ENCODE measurements around the gene WHAMM.
"Not testable (repeated sequence)": the region's sequence is repeated elsewhere in the genome, so short reads cannot be mapped to it uniquely, and the experiment has no call there.

WHAMM gene

DNA sequence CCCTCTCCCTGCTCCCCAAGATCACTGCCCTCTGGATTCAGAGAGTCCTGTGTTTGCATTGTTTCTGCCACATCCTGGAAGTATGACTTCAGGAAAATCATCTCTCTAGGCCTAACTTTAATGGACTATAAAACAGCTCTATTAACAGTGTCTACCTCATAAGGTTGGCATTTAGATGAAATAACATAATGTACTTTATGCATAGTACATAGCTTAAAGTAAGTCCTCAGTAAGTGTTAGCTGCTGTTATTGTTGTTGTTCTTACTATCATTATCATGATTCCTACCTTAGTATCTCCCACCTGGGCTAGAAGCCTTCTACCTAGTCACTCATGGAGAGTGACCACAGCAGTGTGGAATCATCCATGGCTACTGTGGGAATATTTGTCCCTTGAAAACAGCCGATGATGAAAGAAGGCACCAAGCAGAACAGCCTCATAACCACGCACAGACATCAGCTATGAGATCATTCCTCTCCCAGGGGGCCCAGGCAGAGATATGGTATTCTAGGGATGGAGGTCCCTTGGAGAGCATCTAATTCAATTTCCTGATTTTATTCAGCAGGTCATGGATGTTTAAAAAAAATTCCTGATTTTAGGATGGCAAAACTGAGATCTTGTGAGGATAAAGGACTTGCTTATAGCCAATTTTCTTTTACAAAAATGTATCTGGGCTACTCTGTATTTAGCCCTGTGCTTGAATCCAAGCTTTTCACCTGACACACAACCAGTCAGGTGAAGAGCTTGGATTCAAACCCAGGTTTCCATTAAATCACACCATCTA is 5.4 kb upstream of the WHAMM start:
- no peak for DNase-seq

DNA sequence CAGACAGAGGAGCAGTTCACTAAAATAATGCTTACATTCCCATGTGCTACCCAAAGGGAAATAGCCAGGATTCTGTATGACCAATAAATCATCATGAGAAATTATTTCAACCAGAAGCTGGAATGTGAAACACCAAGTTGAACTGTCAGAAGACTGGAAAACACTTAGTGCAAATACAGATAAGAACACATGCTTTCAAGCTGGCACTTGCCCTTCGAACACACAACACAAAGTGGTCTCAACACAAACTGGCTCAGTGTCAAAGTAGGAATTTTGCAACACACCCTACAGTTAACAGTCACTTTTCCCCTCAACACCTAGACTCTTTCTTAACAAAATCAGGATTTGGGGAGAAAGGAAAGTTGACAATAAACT is 4.9 kb upstream of the WHAMM start:
- DNase-seq = no peak

DNA sequence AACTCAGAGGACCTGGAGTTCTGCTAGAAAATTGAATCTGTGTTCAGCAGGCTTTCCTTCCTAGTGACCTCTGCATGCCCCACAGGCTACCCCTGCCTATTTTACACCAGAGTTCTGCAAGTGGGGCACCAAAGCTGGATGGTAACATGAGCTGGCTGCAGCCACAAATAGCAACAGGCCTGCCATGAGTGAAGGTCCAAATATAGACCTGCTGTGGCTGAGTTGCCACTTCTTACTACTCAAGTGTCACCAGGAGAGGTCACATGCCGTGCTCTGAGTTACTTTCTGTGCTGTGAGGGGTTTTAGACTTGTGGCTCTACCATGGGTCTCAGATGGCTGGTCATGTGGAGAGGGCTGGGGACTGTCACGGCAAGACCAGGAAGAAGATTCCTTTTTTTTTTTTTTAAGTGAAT is 3.4 kb upstream of the WHAMM start, which contains the start of gene FSD2:
Gene FSD2 (minus strand): TSS at position 76 of the 413 bp plus-strand sequence. CDS start 18,679 bp downstream, outside the sequence.
- DNase-seq = peak; percentile 28

DNA sequence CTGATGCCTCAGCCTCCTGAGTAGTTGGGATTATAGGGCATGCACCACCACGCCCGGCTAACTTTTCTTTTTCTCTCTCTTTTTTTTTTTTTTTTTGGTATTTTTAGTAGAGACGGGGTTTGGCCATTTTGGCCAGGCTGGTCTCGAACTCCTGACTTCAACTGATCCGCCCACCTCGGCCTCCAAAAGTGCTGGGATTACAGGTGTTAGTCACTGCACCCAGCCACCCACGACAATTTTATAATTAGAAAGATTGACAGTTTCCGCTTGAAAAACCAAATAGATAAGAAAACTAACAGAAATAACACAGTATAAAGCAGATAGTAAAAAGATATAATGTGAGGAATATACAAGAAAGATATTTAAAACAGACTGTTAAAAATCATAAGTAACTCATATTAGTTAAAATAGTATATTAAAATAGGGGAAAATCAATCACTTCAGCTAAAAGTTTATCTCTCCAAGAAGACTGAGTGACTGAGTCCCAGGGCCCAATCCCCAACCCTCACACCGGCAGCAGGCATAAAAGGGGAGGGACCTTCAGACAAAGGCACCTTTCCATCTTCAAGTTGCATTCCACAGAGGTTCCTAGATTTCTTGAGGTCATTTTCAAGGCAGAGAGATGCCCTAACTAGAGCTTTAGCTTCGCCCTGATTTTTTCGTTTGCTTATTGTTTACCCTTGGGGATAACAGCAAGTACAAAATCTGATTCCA is 1.4 kb upstream of the WHAMM start:
- no peak for DNase-seq

DNA sequence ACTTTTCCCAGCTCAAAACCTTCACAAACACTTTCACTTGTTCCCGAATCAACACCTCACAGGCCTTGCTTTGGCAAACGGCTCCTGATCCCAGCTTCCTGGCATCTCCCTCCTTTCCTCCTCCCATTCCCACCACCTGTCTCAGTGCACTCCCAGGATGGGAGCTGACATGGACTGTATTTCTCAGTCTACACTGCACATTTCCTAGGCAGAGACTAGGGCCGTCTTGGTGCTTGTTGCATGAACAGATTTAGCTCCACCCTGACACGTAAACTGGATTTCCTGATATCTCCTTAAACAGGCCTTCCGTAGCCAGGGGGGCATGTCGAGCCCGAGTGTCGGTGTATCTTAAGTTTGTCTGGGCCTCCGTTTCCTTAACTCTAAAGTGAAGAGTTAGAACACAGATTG is 790 bp upstream of the WHAMM start:
- DNase-seq = no peak

DNA sequence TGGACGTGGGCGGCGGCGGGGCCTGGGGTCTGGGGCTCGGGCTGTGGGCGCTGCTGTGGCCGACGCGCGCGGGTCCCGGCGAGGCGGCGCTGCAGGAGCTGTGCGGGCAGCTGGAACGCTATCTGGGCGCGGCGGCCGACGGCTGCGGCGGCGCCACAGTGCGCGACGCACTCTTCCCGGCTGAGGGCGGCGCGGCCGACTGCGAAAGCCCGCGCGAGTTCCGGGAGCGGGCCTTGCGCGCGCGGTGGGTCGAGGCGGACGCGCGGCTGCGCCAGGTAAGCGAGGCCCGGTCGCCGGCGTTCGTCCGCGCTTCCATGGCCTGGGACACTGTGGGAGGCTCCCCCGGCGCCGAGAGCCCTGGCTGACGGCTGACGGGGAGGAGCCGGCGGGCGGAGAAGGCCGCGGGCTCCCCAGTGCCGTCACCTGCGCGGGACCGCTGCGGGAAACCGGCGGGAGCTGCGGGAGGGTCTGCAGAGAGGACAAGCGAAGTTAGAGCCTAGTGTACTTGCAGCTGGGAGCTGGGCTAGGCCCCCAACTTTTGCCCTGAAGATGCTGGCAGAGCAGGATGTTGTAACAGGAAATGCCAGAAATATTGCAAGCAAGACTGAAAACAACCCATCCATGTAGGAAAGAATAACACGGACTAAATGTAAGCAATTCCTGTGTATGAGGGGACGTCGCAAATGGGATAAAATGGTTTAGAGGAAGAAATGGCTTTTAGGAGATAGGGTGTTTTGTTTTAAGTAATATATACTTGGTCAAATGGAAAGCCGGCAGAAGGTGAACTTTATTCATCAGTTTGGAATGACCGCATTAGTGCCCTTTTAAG is 847 bp downstream of the WHAMM start:
- DNase-seq = no peak

DNA sequence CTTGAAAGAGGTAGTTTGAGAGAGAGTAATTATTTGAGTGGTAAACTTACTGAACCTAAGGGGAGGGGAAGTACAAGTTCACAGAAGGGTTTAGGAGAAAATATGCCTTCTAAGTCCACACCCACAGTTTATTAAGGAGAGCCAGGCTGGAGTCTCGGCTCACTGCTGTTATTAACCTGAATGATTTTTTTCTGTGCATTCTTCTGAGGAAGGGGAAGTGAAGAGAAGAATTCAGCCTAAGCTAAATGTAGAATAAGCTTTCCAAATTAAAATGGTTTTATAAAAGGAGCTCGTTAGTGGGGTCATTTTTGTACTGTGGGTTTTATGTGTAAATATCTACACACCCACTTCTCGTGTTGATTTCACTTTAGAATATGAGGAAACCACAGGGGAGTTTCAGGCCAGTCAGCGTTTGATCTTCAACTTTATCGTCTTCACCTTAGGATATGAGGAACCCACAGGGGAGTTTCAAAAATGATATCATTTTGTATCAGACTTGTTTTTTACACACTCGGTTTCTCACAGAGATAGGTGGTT is 1.5 kb downstream of the WHAMM start:
- no peak for DNase-seq

DNA sequence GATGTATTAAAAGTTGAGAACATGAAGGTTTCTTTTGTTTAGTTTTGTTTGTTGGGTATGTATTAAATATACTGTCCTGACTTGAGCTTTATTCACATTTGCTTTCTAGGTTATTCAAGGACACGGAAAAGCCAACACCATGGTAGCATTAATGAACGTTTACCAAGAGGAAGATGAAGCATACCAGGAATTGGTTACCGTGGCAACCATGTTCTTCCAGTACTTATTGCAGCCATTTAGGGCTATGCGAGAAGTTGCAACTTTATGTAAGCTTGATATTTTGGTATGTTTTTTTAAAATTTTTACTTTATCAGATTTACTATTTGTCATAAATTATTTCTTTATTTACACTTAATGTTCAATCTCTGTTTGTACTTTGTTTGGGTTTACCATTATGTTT is 3.6 kb downstream of the WHAMM start:
- DNase-seq = no peak

DNA sequence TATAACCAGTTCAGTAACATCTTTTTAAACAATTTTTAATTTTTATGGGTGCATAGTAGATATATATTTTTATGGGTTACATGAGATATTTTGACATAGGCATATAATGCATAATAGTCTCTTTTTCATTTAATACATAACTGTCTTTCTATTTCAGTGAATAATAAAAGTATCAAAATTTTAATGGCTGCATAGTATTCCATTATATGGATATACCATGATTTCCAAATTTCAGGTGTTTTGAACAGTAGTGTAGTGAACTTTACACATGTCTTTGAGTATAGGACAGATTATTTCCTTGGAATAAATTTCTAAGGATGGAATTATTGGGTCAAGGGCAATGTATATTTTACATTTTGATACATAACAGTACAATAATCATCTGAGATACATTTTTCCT is 10.7 kb downstream of the WHAMM start:
- no peak for DNase-seq

DNA sequence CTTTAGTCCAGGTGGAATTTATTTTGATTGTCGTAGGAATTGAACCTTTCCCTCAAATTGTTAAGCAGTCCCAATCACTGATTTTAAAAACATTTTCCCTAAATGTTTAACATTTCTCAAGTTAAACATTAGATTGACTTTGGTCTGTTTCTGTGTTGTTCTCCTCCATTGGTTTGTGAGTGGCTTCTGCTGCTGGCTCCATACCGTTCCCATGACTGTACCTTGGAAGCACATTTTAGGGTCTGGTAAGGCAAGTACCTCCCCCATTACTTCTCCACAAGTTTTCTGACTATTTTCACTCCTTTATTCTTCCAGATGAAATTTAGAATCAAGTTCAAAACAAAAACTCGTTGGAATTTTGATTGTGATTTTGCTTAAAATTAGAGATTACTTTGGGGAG is 12.0 kb downstream of the WHAMM start:
- DNase-seq = not testable (repeated sequence)

DNA sequence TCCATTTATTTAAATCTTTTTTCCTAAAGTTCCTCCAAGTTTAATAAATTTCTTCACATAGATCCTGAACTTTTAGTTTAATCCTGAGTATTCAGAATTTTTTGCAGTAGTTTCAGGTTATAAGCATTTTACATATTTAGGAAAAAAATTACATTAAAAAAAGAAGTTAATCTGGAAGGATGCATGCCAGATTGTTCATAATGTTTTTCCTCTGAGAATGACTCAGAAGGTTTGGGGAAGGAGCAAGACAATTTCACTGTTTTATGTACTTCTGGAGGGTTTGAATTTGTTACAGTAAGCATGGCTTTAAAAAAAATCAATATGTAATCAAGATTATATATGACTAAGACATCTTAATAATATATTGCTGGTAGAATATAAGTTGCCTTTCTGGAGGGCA is 12.4 kb downstream of the WHAMM start:
- not testable (repeated sequence) for DNase-seq

DNA sequence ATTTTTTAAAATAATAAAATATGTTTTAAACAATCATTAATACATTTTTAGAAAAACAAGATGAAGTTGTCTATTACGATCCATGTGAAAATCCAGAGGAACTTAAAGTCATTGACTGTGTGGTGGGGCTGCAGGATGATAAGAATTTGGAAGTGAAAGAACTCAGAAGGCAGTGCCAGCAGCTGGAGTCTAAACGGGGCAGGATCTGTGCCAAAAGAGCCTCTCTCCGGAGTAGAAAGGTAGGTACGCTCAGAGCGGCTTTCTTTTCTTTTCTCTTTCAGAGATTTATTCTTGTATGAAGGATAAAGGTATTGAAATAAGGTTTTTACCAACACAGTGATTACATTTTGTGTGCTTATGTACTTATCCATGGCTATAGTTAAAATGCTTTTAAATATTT is 13.6 kb downstream of the WHAMM start:
- no peak for DNase-seq

DNA sequence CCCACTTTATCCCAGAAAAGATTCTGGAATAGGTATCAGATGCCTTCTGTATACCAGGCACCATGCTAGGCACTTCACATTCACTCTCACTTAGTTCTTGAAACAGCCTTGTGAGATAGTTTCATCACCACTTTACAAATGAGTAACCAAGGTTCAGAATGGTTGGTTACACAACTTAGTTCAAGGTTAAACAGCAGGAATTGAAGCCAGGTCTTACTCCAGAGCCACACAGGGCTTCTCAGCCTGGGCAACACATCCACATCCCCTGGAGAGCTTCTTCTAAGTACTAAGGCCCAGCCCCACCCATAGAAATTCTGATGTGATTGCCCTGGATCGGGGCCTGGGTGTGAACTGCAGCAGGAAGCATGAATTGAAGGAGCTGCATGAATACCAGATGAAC is 18.6 kb downstream of the WHAMM start:
- no peak for DNase-seq

DNA sequence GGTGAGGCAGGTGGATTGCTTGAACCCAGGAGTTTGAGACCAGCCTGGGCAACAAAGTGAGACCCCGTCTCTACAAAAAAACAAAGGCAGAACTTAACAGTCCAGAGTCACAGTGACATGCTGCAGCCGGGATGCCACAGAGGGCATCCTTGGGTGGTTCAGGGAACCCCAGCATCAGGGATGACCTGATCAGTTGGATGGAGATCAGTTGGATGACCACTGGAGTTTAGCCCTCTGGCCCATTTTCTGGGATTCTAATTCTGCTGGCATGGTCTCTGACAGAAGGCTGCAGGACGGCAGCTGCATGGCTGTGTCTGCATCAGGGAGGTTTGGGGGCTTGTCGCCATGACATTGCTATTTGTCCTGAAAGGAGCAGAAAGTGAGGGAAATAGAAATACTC is 19.8 kb downstream of the WHAMM start:
- DNase-seq = no peak

DNA sequence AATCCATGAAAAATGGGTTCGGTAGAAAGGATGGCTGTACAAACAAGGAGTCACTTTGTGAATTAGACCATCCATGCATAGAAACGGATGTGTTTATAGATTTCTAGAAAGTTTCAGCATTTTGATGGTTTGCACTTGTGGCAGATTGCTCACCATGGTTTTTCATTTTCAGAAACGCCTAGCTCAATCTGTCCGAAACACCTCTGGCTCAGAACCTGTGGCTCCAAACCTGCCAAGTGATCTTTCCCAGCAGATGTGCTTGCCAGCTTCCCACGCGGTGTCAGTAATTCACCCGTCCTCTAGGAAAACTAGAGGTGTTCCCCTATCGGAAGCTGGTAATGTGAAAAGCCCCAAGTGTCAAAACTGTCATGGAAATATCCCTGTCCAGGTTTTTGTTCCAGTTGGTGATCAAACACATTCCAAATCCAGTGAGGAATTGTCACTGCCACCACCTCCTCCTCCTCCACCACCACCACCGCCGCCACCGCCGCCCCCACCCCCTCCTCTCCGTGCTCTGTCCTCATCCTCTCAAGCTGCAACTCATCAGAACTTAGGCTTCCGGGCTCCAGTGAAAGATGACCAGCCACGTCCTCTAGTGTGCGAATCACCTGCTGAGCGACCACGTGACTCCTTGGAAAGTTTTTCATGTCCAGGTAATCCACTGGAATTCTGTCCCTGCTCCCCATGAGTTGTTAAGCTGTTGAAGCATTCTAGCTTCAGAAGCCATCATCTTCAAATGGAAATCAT is 21.2 kb downstream of the WHAMM start:
- no peak for DNase-seq

DNA sequence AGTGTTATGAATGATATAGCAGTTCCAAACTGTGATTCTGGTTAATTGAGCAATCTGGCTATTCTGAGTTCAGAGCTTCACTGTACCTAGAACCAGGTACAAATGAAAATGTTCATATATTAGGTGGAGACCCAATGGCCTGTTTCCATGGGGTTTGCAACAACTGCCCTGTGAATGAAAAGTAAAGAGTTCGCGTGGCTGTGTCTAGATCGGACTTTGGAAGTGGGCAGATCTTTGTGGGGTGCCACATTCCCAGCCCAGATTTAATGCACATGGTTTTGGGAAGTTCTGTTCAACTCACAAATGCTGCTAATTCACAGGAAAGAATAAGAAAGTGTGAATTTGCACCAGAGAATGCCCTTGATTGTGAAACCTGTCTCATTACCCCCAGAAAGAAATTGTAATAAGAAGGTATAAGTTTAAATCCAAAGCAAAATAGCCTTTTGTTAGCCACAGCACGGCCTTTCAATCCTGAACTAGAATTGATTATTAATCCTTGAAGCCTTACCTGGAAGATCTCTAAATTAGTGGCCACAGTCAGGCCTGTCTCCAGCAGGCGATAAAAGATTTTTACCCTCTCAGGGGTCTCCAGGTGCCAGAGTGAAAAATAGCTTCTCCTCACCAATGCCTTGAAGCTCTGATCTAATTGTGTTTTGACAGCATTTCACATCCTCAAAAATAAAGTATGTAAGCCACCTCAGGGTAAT is 22.6 kb downstream of the WHAMM start:
- DNase-seq = no peak

DNA sequence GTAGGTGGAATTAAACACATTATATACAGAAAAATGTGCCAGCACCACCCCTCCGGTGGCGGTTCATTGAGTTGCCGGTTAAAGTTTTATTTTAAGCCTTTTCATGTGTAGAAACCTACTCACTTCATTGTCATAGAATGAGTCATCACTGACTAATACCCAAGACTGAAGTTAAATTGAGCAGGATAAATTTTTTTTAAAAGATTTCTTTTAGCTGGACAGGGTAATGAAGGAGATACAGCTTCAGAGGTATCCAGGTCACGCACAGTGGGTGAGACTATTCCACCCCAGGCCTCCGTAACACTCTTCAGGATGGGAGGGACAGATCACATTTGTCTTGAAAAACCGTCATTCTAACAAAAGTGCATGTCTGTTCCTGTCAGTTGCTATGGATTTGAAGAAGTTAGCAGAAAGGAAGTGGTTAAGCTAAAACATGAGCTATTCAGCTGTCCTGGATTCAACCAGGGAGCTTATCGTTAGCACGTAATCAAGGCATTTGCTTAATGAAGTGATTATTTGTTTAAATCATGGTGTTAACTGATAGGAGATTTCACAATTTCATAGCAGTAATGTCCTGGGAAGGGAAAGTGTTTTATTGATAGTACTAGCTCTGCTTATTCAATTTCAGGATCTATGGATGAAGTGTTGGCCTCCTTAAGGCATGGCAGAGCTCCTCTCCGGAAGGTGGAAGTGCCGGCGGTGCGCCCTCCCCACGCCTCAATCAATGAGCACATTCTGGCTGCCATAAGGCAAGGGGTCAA is 23.4 kb downstream of the WHAMM start:
- no peak for DNase-seq

DNA sequence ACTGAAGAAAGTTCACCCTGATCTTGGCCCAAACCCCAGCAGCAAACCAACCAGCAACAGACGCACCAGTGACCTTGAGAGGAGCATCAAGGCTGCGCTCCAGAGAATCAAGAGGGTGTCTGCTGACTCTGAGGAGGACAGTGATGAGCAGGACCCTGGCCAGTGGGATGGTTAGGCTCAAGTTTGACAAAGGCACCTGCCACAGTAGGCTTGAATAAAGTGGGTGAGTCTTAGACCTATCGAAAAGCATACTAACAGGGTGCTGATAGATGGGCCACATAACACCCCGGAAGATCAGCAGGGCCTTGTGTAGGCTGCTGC is 23.9 kb downstream of the WHAMM start:
- no peak for DNase-seq

DNA sequence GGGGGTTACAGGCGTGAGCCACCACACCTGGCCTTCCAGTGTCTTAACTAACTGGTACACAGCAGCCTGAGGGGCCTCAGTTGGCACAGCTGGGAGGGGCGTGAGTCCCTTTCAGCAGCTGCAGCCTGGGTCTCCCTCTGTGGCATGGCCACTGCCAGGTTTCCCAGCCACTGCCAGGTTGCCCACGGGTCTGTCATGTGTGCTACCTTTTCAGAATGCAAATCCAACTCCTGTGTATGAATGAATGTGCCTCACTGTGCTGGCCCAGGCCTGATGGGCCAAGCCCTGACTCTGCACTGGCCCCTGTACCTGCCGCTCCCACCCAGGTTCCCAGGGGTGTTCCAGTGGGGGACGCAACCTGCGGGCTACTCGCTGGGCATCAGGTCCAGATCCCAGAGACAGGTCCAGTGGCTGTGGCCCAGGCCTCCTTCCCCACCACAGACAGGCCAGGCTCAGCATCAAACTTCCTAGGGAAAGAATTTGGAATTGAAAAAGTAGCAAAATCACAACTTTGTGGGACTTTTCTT is 26.0 kb downstream of the WHAMM start:
- no peak for DNase-seq

DNA sequence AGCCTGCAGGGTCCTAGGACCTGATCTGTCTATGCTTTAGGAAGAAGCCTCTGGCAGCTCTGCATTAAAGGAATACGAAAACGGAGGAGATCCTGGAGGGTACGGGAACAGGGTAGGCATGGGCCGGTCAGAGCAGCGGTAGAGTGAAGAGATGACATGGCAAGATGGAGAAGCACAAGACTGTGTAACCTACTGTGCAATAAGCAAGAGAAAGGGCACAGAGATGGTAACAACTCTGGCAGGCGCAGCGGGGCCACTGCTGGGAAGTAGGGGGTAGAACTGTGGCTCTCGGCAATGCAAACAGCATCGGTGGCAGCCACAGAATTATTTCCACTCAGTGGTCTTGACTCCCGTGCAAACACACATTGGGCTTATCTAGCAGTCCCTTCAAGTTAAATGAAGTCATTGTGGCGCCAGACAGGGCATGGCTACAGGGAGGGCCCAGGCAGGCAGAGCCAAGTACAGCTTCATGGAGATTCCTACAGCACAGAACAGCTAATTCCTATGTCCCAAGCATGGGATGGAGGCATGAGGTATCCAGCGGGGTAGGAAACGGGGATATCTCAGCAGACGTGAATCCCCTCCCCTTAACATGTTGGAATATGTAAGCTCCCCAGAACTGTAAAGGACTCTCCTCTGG is 28.8 kb downstream of the WHAMM start:
- DNase-seq = no peak

DNA sequence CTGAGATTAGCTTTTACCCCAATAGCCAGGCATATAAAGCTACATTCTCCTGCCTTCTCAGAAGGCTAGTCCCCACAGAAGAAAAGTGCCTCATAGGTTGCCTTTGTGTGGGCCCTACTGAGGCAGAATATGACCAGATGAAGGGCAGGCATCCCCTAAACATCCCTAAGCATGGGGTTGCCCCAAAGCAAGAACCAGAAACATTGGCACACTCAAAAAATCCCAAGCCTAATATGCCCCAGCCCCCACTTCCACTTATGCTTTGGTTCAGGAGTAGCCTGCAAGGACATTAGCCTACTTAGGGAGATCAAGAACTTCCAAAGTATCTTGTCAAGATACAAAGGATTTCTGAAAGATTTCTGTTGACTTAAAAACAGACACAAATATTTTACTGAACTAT is 29.7 kb downstream of the WHAMM start:
- DNase-seq = no peak
